Calu3 (cell line): Measurements from ENCODE around the gene RARG. TPM values are rescaled to one million over a fixed set of nuclear protein-coding genes. Genes with fewer than 3 reads are reported as not detected.
A peak's percentile ranks its signal among the peaks of the same experiment; 100 is the strongest.

Experiments used
- BruUV-seq: library from RNA; stranded (reverse); fragments of 400-500 nt; replicated peaks from 2 replicates; lab custom pipeline; 2021; lab: Mats Ljungman, UMichigan
- CTCF ChIA-PET: fragments of 300-600 bp; sonication (Branson Sonifier 250); formaldehyde crosslinking; loops from one replicate; lab custom pipeline; 2022; ENCODE audit warnings: antibody characterized with exemption; lab: Charles Lee
- DNase-seq: peaks from one replicate; pipeline ENCODE4 v3.0.0; 2022
- H3K27ac Mint-ChIP-seq: one replicate; pipeline ENCODE4 v1.8.0; 2022; ENCODE audit warnings: mixed read lengths; ENCODE audit not compliant: unreplicated experiment
- H3K27me3 Mint-ChIP-seq: one replicate; pipeline ENCODE4 v1.8.0; 2022; ENCODE audit warnings: mixed read lengths; ENCODE audit not compliant: unreplicated experiment
- H3K36me3 Mint-ChIP-seq: one replicate; pipeline ENCODE4 v1.8.0; 2022; ENCODE audit warnings: mild to moderate bottlenecking, moderate library complexity, mixed read lengths; ENCODE audit not compliant: insufficient read depth, unreplicated experiment
- H3K4me1 Mint-ChIP-seq: one replicate; pipeline ENCODE4 v1.8.0; 2022; ENCODE audit warnings: mild to moderate bottlenecking, low read depth, mixed read lengths; ENCODE audit not compliant: unreplicated experiment
- H3K4me3 Mint-ChIP-seq: one replicate; pipeline ENCODE4 v1.8.0; 2022; ENCODE audit warnings: mild to moderate bottlenecking, low read depth, moderate library complexity, mixed read lengths; ENCODE audit not compliant: unreplicated experiment
- H3K9me3 Mint-ChIP-seq: one replicate; pipeline ENCODE4 v1.8.0; 2022; ENCODE audit warnings: low read depth, mixed read lengths; ENCODE audit not compliant: unreplicated experiment
- CTCF ChIP-seq: fragments of 200-600 bp; IDR thresholded peaks from one replicate; pipeline ENCODE4 v1.8.0; 2022; ENCODE audit warnings: antibody characterized with exemption; ENCODE audit not compliant: unreplicated experiment
- intact Hi-C: fragments of 100-400 bp; cut with micrococcal nuclease; formaldehyde crosslinking; loops from one replicate; pipeline ENCODE4 v1.10.0; 2022; ENCODE audit not compliant: unreplicated experiment
- total RNA-seq: library from RNA; stranded (reverse); gene quantifications from 2 replicates; pipeline ENCODE4 v1.2.3, GENCODE V29; 2022

Gene RARG
- total RNA-seq, 1 experiment from 2014 or later, result 36.7 TPM

DNA sequence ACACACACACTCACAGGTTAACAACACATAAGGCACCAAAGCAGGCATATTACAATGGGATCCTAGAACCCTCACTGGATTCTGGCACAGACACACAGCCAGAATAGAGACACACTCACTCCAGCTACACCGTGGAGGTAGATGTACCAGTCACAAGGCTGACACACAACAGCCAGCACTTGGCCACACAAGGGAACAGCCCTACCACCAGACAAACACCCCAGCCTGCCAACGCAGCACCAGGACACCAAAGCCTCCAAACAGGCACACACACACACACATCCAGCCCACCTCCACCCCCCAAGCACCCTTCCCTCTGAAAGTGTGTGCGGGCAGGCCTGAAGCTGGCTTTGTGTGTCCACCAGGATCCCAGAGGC lies 14.1 kb downstream of the RARG start:
- no peak for DNase-seq
- Mint-ChIP-seq H3K4me1 (peaks cover 34% of the 10 kb centered on the region), H3K9me3 (no peaks in the 10 kb centered on the region)

GRCh38 chr12:53217051-53217930 lies 14.7 kb downstream of the RARG start:
- peaks cover 49% of the 10 kb centered on the region for H3K36me3 Mint-ChIP-seq
- H3K4me1 Mint-ChIP-seq, result peaks cover 28% of the 10 kb centered on the region
- BruUV-seq, result no TSS peak
- CTCF ChIA-PET, result interaction anchor here (1.0 to 1.2 kb wide), 2 partner anchors 30 to 51 kb away, joined by 3 to 4 read pairs; partner anchors contain the start of gene ESPL1
- DNase-seq, result no peak
- no peaks in the 10 kb centered on the region for H3K27me3 Mint-ChIP-seq
- intact Hi-C loops, result no loop called here
- H3K4me3 Mint-ChIP-seq, result no peak overlapping the region
- H3K27ac Mint-ChIP-seq, result peak overlapping the region; percentile 58
- no peaks in the 10 kb centered on the region for H3K9me3 Mint-ChIP-seq
- TF ChIP-seq CTCF, result no peak

More for the DNA sequence above, 14.1 kb downstream of the RARG start:
- BruUV-seq, result no TSS peak
- H3K27ac Mint-ChIP-seq, result no peak overlapping the region
- no peaks in the 10 kb centered on the region for H3K27me3 Mint-ChIP-seq
- no peak for TF ChIP-seq CTCF
- intact Hi-C loops, result no loop called here
- H3K36me3 Mint-ChIP-seq, result peaks cover 50% of the 10 kb centered on the region
- CTCF ChIA-PET, result no interaction called here
- H3K4me3 Mint-ChIP-seq, result no peak overlapping the region

DNA sequence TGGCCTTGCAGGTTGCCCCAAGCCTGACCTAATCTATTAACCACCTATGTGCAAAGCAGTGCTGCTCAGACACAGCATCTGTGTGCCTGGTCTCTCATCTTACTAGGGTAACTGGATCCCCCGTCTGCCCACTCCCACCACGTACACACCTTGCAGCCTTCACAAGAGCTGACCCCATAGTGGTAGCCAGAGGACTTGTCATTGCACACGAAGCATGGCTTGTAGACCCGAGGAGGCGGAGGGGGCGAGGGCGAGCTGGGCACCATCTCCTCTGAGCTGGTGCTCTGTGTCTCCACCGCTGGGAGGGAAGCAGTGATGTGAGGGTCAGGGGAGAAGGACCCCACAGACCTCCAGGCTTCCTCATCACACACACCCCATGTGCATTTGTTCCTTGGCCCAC lies 16.5 kb downstream of the RARG start:
- no peak for TF ChIP-seq CTCF
- DNase-seq, result no peak
- Mint-ChIP-seq H3K27me3 (no peaks in the 10 kb centered on the region), H3K36me3 (peaks cover 40% of the 10 kb centered on the region), H3K9me3 (no peaks in the 10 kb centered on the region), H3K4me1 (peaks cover 20% of the 10 kb centered on the region), H3K27ac (peak overlapping the region; percentile 58), H3K4me3 (no peak overlapping the region)
- BruUV-seq, result no TSS peak
- CTCF ChIA-PET, result interaction anchor here (2.6 kb wide), 1 partner anchor 36 kb away, joined by 21 read pairs; a partner anchor contains a TSS
- intact Hi-C loops, result no loop called here

- no peak for TF ChIP-seq CTCF
- Mint-ChIP-seq H3K9me3 (no peaks in the 10 kb centered on the region), H3K27ac (no peak overlapping the region), H3K4me3 (no peak overlapping the region), H3K4me1 (peaks cover 20% of the 10 kb centered on the region), H3K36me3 (peaks cover 36% of the 10 kb centered on the region), H3K27me3 (no peaks in the 10 kb centered on the region)
- no peak for DNase-seq
- CTCF ChIA-PET, result interaction anchor here (1.4 to 2.6 kb wide), 2 partner anchors 37 to 53 kb away, joined by 7 to 21 read pairs; partner anchors contain the start of gene ESPL1
- no TSS peak for BruUV-seq
- intact Hi-C loops, result loop anchor here (5.0 kb wide), 2 partner anchors 37 to 52 kb away; partner anchors contain the start of gene ESPL1
Measured at GRCh38 chr12:53214687-53215455, 17.1 kb downstream of the RARG start.
